Epithelial cell of esophagus (primary cell): ENCODE measurements around the gene SRGAP2B.
"Not testable (repeated sequence)": the region's sequence is repeated elsewhere in the genome, so short reads cannot be mapped to it uniquely, and the experiment has no call there.

ENCODE experiments used
- DNase-seq: peaks from one replicate; pipeline ENCODE4 v3.0.0; 2010; ENCODE audit warnings: low read depth
- H3K4me3 ChIP-seq: 2 replicates; pipeline ENCODE4 v1.5.1; 2011; ENCODE audit warnings: mild to moderate bottlenecking, low read length, control low read depth

The SRGAP2B gene

DNA sequence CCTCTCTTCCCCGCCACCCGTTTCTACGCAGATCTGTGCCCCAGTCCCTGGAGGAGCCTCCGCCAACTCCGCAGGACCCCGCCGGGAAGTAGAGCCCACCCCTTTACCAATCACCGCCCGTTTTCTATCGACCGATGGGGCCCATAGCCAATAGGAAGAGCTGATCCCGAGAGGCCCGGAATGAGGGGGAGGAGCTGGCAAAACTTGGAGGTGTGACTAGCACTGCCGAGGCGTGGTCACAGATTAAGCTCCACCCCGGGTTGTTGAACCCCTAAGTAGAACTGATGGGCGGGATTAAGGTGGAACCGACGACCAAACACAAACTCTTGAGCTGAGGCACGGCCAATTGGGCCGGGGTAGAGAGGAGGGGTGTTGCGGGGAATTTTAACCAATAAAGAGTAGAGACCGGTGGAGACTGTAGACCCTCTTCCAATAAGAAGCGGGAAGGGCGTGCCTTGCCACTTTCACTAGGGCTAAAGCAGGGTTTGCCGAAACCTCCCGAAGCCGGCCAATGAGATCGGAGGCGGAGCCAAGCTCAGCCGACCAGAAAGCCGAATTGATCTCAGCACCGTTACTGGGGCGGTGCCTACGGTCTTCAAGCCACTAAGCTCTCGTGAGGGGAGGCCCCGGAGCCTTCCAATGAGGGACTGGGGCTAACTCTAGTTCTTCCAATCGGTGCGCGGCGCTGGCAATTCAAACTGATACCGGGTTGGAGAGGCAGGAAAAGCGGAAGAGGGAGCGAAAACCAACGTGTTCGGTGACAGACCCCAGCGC lies at the start of gene SRGAP2B, which contains the start of gene FAM72D:
SRGAP2B (minus strand) TSS at position 45 of the 774 bp plus-strand sequence. CDS start 2,427 bp downstream, outside the sequence.
FAM72D (plus strand) TSS at position 691 of the 774 bp plus-strand sequence. CDS start 874 bp downstream, outside the sequence.
- DNase-seq, result not testable (repeated sequence)
- peak within 1 kb of the TSS; percentile 35 for H3K4me3 ChIP-seq

DNA sequence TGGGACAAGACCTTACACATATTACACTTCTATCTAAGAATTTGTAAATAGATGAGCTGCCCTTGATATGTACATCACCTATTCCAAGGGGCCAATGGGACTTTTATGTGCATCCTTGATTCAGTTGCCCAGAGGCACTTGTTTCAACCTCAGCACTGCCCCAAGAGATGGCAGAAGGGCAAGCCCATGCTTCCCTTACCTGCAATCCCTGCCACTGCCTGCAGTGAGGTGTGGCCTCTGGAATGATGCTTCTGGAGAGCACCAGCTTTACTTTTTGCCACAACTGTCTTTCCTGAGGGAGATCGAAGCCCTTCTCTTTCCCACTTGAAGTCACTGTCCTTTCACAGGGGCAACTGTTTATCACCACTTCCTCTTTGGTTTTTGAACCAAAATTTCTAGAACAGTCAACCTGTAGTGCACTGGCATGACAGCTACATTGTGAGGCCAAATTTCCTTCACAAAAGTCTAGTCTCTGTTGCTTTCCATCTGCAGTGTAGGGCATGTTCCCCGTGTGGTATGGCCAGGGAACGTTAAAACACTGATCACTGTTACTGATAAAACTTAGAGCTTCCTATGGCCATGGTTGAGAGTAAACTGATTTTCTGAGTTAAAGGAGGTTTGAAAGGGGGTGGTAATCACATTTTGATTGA lies 49.3 kb upstream of the SRGAP2B start:
- not testable (repeated sequence) for H3K4me3 ChIP-seq, DNase-seq

DNA sequence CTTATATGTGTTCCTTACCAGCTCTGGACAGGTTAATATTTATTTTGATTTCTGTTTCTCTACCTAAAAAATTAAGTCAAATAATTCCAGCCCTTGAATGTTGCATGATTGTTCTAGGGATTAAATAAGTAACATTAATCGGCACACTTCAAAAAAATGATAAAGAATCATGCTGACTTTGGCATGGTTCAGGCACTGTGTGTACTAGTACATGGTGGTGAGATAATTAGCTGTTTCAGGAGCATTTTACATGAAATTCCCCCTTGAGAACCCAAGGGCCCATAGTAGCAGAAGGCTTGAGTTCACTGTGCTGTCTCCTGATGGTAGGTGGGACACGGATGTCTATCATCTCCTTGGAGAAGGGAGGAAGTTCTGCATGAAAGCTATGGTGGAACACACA lies 45.4 kb upstream of the SRGAP2B start:
- not testable (repeated sequence) for H3K4me3 ChIP-seq, DNase-seq

DNA sequence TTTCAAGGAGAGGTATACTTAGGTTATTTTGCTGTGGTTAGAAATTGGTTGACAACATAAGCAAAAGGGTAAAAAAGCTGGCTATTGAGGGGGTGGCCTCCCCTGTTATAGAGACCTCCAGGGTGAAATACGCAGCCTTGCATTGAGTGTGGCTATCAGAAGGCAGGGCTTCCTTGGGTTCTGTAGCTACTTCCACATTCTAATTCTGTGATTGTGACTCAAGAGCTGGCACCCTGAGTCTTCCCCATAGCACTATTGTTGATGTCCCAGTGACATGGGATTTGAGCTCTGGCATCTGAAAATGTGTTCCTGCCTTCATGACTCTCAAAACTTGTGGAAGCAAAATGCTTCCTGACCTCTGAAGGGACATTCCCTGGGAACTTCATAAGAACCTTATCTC lies 39.3 kb upstream of the SRGAP2B start:
- DNase-seq, H3K4me3 ChIP-seq: not testable (repeated sequence)

DNA sequence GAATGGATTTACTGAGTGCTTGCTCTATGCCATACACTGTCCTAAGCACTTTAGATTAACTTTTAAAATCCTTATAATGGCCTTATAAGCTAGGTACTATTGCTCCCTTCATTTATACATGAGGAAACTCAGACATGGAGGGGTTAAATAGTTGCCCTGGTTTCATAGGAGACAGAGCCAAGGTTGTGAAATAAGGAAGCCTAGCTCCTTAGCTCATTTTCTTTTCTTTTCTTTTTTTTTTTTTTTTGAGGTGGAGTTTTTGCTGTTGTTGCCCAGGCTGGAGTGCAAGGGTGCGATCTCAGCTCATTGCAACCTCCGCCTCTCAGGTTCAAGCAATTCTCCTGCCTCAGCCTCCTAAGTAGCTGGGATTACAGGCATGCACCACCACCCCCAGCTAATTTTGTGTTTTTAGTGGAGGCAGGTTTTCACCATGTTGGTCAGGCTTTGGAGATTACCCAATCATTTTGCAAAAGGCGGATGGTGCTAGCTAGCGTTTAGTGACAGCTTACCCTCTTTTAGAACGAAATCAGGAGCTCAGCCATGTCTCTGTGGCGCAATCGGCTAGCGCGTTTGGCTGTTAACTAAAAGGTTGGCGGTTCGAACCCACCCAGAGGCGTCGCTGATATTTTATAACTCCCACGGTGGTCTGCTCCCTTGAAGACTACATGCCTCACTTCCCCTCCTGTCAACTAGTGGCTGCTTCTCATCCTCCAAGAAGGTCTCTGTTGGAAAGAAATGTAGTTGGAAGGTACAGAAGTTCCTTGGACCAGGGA lies 33.8 kb upstream of the SRGAP2B start:
- peak; percentile 11 for DNase-seq
- H3K4me3 ChIP-seq, result not testable (repeated sequence)

DNA sequence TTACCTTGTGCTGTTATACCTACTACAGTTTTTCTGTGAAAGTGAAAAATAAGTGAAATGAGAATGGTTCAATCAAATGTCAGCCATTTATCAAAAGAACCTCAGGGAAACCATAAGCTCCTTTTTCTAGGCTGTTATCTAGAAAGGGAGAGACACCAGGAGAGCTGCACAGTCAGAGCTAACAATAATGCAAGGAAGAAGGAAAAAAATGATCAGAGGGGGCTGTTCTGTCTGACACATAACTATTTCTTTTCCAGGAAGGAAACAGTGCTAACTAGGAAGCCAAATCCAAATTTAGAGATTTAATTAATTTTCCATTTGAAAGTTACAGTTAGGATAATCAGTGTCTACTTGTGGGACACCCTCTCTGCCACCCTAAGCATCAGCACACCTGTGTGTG lies 32.0 kb upstream of the SRGAP2B start:
- not testable (repeated sequence) for DNase-seq, H3K4me3 ChIP-seq

DNA sequence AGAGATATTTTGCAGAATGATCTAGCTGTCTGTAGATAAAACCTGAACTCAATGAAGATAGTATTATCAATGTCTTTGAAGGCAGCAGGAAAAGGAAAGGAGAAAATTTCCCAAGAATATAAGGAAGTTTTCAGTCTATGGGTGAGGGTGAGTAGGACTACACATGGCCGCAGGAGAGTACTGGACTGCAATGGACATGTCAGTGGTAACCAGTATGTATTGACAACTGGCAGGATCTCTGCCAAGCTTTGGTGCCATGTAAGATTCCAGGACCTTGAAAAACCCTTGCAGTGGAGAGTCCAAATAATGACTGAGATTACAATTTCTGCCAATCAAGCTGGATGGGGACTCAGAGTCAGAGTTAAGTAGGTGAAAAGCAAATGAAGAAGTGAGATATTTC lies 30.0 kb upstream of the SRGAP2B start:
- not testable (repeated sequence) for DNase-seq, H3K4me3 ChIP-seq

DNA sequence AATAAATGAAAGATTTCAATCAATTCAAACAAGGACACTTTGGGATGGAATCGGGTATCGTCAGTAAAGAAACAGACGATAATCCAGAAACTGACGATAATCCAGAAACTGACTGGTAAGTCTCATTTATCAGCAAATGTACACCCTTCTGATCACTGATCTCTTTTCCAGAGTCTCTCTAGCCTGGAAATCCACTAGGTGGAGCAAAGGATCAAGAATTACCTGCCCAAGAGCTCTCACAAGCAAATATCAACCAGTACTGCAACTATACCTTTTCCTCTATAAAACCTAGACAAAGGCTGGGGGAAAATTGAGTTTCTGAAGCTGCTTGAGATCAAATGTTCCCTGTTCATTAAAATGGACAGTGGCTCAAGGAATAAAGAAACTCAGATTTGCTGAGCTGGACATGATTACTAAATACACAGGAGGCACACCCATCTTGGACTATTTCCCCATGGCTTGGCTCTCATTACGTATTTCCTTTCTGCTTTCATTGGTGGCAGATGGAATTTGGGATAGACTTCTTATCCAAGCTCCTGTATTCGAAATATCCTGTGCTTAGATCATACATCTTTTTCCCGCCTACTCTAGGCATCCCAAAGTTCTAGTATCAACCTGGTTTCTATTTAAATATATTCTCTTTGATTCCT lies 29.0 kb upstream of the SRGAP2B start:
- not testable (repeated sequence) for DNase-seq, H3K4me3 ChIP-seq

DNA sequence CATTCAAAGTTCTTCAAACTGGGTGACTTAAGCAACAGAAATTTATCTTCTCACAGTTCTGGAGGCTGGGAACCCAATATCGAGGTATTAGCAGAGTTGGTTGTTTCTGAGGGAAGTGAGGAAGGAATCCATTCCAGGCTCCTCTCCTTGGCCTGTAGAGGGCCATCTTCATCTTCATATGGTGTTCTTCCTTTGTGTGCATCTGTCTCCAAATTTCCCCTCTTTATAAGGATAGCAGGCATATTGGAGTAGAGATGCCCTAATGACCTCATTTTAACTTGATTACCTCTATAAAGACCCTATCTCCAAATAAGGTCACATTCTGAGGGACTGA lies 27.9 kb upstream of the SRGAP2B start:
- H3K4me3 ChIP-seq, DNase-seq: not testable (repeated sequence)

DNA sequence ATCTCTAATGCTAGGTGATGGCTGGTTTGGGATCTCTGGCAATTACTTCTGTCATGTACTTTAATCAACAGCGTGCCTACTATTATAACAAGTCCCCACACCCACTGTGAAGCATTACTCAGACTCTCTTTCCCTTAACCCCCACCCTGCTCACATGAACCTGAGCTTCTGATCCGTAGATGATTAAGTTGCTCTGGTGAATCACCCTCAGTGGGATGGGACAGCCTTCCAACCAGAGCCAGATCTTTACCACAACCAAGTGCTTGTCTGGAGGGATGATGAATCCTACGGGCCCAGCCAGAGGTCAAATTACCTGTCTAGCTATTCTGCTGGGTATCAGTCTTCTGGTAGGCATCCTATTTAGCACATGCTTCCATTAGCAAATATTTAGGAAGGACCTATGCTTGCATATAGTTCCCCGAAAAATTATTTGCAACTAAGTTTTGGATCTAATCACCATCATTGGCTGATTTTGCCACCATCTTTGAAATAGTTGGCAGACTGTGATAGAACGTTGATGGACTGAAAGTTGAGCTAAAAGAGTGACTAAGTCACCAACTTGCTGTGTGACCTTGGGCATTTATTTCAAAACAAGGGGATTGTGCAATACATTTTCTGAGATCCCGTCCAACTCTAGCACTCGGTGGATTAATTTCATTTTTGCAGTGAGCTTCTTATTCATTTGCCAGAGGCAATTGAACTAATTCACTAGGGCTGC lies 27.4 kb upstream of the SRGAP2B start:
- not testable (repeated sequence) for DNase-seq, H3K4me3 ChIP-seq

DNA sequence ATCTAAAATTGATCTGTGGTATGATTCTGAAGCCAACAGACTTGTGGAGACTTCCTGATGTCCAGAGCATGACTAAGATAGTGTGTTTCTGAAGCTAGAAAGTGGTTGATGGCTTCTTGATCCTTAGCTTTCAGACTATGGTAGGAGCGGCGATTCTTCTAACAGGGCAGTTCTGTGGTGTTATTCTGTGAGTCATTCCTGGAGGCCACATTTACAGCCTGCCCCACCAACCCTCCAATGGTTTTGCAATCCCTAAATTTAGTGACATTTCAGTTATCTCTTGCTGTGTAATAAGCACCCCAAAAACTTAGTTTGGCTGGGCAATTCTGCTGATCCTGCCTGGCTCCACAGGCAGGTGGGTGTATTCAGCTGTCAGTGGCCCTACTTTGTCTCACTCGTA lies 24.7 kb upstream of the SRGAP2B start:
- not testable (repeated sequence) for DNase-seq

DNA sequence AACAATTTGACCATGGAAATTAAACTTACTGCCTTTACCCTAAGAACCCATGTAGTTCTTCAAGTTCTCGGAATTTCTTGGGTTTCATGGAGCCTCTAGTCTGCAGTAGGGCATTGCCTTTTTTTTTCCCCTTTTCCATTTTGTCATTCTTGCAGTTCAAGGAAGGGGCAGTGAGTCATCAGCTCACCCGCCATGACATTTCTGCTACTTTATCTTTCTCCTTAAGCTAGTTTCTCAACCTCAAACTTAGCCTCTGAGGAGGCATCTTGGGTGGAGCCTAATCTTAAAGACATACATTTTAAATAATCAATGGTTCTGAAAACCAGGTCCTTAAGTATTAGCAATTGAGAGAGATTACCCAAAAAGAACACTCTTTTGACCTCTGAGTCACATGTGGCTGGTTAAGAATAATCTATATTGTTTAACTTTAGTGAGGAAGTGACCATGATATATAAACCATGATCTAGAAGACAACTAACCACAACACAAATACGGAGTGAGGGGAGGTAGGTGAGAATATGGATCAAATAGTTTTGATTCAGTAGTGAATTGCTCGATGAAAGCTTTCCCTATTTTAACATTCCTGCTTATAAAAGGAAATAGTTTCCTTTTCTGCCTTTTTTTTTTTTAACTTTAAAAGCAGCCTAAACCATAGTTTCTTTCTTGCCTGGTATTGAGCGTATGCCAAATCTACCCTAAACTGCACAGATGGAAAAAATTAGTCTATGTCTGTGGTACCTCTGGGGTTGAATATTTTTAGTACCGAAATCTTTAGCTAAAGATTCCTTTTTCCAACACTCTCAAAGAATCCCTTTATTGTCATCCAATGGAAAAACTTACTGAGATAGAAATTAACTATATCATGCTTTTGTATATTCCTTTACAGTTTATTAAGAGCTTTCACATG lies 20.7 kb upstream of the SRGAP2B start:
- H3K4me3 ChIP-seq, DNase-seq: not testable (repeated sequence)

More for the DNA sequence above, 24.7 kb upstream of the SRGAP2B start:
- H3K4me3 ChIP-seq, result not testable (repeated sequence)

DNA sequence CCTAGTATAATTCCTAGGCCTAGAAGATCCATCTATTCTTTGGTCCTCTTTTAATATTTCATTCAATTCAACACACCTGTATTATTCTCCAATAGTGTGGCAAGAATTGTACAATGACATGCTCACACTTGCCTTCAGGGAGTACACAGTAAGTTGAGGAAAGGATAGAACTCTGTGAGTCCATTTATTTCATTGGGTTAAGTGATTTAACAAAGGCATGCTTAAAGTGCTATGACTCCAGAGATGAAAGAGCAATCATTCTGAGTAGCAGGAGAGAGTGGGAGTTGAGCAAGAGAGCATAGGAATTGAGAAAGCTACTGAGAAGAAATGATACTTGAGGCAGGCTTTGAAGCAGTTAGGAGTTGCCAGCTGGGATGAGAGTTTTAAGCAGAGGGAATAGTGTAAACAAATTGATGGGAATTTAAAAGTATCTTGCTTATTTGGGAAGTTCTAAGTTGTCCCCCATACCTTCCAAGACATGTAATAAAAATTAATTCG lies 19.5 kb upstream of the SRGAP2B start:
- not testable (repeated sequence) for H3K4me3 ChIP-seq, DNase-seq

DNA sequence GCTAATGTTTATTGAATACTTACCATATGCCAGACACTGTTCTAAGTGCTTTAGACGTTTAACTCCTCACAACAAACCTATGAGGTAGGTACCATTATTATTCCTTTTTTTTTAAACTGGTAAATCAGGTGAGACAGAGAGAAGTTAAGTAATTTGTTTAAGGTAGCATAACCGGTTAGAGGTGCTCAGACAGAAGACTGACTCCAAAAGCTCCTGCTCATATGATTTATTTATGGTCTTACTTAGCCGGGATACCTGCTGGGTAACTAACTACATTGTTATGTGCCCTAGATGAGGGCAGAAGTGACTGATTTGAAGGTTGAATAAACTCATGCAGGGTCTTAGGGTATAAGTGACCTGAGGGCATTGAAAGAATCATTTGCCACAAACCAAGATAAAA lies 17.6 kb upstream of the SRGAP2B start:
- DNase-seq, H3K4me3 ChIP-seq: not testable (repeated sequence)

DNA sequence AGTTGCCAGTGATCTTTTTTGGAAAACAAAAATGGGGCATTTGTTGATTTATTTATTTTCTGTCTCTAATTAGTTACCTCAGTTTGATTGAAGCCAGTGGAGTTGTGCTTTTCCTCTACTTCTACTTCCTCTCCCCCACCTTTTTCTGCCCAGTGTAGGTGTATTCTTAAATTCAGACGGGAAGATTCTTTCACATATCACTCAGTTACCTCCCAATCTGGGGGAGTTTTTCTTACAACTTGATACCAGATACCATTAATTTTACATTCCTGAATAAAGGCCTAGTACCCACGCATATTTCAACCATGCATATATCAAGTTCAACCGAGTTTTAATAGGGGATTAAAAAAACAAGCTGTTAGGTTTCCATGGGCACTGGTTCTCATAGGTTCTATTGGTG lies 16.5 kb upstream of the SRGAP2B start:
- not testable (repeated sequence) for DNase-seq, H3K4me3 ChIP-seq

DNA sequence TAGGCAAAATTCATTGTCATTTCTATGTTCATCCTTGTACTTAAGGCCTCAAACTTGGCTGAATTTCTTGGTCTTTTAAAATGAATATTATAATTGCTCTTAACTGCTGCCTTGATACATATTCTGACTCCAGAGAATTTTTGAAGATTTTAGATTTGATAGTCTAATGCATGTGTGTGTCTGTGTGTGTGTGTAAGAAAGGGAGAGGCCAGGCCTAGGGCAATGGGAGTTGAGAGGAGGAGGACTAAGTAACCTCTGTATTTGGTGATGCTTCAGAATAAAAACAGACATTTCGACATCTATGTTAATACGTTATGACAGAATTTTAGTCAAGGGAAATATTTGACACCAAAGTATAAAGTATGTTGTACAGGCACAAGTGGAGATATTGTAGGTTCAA lies 8.2 kb upstream of the SRGAP2B start:
- H3K4me3 ChIP-seq, DNase-seq: not testable (repeated sequence)

DNA sequence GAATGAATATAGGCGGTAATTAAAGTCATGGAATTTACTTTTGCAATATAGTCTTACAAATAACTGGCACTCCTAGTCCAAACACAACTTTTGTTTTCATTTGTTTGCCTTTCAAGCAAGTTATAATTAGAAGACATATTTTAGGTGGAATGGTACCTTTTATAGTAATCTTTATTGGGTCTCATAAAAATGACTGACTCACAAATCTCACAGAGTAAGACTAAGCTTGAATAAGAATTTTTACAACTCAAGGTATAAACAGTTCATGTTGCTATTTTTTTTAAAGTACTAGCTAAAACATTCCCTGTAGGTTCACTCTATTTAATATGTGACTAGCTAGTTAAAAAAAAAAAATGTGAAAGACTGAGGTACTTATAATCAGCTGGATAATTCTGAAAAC lies 6.6 kb upstream of the SRGAP2B start:
- not testable (repeated sequence) for H3K4me3 ChIP-seq, DNase-seq
